HCT116 (cell line): ENCODE data around the gene IQCN. TPM values are rescaled to one million over a fixed set of nuclear protein-coding genes. Genes with fewer than 3 reads are reported as not detected.

Experiments used
- ATAC-seq: fragments of 200-7000 bp; cut with Tn5 transposase; 2 replicates; pipeline ENCODE4 v1.9.1; 2020; ENCODE audit warnings: mild to moderate bottlenecking, moderate library complexity
- BruUV-seq: library from RNA; stranded (reverse); fragments of 400-500 nt; replicated peaks from 2 replicates; lab custom pipeline; 2021; lab: Mats Ljungman, UMichigan
- CTCF ChIA-PET: fragments of 300-600 bp; sonication (Branson Sonifier 250); formaldehyde crosslinking; loops from one replicate; lab custom pipeline; 2021; ENCODE audit warnings: antibody characterized with exemption; lab: Charles Lee
- POLR2A ChIA-PET: fragments of 300-600, 350-600 bp; sonication (Branson Sonifier 250); formaldehyde crosslinking; loops from one replicate; lab custom pipeline; 2021; ENCODE audit warnings: antibody characterized with exemption; lab: Charles Lee
- RAD21 ChIA-PET, 2 experiments: fragments of 300-600 bp; sonication (Branson Sonifier 250); formaldehyde crosslinking; loops; one replicate each; lab custom pipeline; 2023; ENCODE audit warnings: low total read pairs in 2 of 2; ENCODE audit not compliant: uncharacterized antibody in 2 of 2, unreplicated experiment in 2 of 2, low non-redundant PET in 1 of 2; lab: Charles Lee
- DNase-seq: peaks from one replicate; pipeline ENCODE4 v3.0.0-alpha.2; 2010; ENCODE audit warnings: low read depth, low spot score
- H2AFZ ChIP-seq: fragments of 200-600 bp; shearing (Covaris generic), sonication (generic); 2 replicates; pipeline ENCODE4 v1.6.1; 2017; ENCODE audit warnings: low read depth, mixed run types, mixed read lengths, antibody characterized with exemption, low read length; ENCODE audit not compliant: poor library complexity, severe bottlenecking
- H3K27ac ChIP-seq: 2 replicates; pipeline ENCODE4 v1.5.1; 2012; ENCODE audit warnings: low read depth, low read length
- H3K27me3 ChIP-seq: fragments of 200-600 bp; sonication (generic); 2 replicates; pipeline ENCODE4 v1.6.1; 2016; ENCODE audit warnings: mixed run types, low read length, mixed read lengths; ENCODE audit not compliant: insufficient read depth
- H3K36me3 ChIP-seq, 2 experiments: fragments of 200-500 bp in 1 of 2; fragments of 200-600 bp in 1 of 2; sonication (Bioruptor generic) in 1 of 2; sonication (generic) in 1 of 2; 2 replicates each; pipeline versions ENCODE4 v1.5.1 to v1.6.1; 2014 to 2016; ENCODE audit warnings: low read length in 2 of 2, inconsistent platforms in 1 of 2, mixed read lengths in 1 of 2, mixed run types in 1 of 2; ENCODE audit not compliant: insufficient read depth in 2 of 2, control insufficient read depth in 1 of 2
- H3K4me1 ChIP-seq, 2 experiments: fragments of 200-600 bp in 1 of 2; sonication (generic) in 1 of 2; 2 replicates each; pipeline versions ENCODE4 v1.5.1 to v1.6.1; 2012 to 2017; ENCODE audit warnings: low read length in 2 of 2, inconsistent platforms in 1 of 2, mild to moderate bottlenecking in 1 of 2, mixed read lengths in 1 of 2, mixed run types in 1 of 2, moderate library complexity in 1 of 2; ENCODE audit not compliant: insufficient read depth in 2 of 2, control insufficient read depth in 1 of 2
- H3K4me2 ChIP-seq: fragments of 200-600 bp; sonication (generic); 2 replicates; pipeline ENCODE4 v1.6.1; 2017; ENCODE audit warnings: mixed run types, low read length, mixed read lengths
- H3K4me3 ChIP-seq, 2 experiments: fragments of 200-600 bp in 1 of 2; sonication (generic) in 1 of 2; replicated peaks in 1 of 2; 2 replicates each; pipeline ENCODE4 v1.5.1; 2011 to 2016; ENCODE audit warnings: low read length in 2 of 2, control low read depth in 1 of 2, low read depth in 1 of 2, mild to moderate bottlenecking in 1 of 2, mixed read lengths in 1 of 2, mixed run types in 1 of 2
- H3K79me2 ChIP-seq: fragments of 200-600 bp; sonication (generic); 2 replicates; pipeline ENCODE4 v1.6.1; 2017; ENCODE audit warnings: mild to moderate bottlenecking, mixed run types, low read length, moderate library complexity, mixed read lengths; ENCODE audit not compliant: insufficient read depth
- H3K9ac ChIP-seq: fragments of 200-600 bp; sonication (generic); 2 replicates; pipeline ENCODE4 v1.6.1; 2016; ENCODE audit warnings: low read length, mixed read lengths
- H3K9me2 ChIP-seq: fragments of 200-600 bp; sonication (generic), shearing (Covaris generic); 2 replicates; pipeline ENCODE4 v1.6.1; 2017; ENCODE audit warnings: mixed run types, mild to moderate bottlenecking, moderate library complexity; ENCODE audit not compliant: insufficient read depth
- H3K9me3 ChIP-seq, 2 experiments: fragments of 200-500 bp in 1 of 2; fragments of 200-600 bp in 1 of 2; sonication (Bioruptor generic) in 1 of 2; sonication (generic) in 1 of 2; 2 replicates each; pipeline ENCODE4 v1.6.1; 2014 to 2017; ENCODE audit warnings: low read length in 2 of 2, mixed read lengths in 2 of 2, inconsistent platforms in 1 of 2, low read depth in 1 of 2, mild to moderate bottlenecking in 1 of 2, mixed run types in 1 of 2, moderate library complexity in 1 of 2; ENCODE audit not compliant: control insufficient read depth in 1 of 2, insufficient read depth in 1 of 2
- H4K20me1 ChIP-seq: fragments of 200-600 bp; sonication (generic), shearing (Covaris generic); 2 replicates; pipeline ENCODE4 v1.6.1; 2017; ENCODE audit warnings: mixed run types, mild to moderate bottlenecking, moderate library complexity; ENCODE audit not compliant: insufficient read depth
- ATF3 ChIP-seq: IDR thresholded peaks from 2 replicates; pipeline ENCODE4 v1.6.1; 2012
- CEBPB ChIP-seq: IDR thresholded peaks from 2 replicates; pipeline ENCODE4 v1.6.1; 2012; ENCODE audit warnings: low read depth
- CTCF ChIP-seq, 3 experiments: fragments of 200-600 bp in 1 of 3; sonication (generic) in 1 of 3; IDR thresholded peaks in 2 of 3; conservative IDR thresholded peaks in 1 of 3; 2 replicates each; pipeline ENCODE4 v1.5.1; 2012 to 2017; ENCODE audit warnings: low read depth in 2 of 3, low read length in 2 of 3, antibody characterized with exemption in 1 of 3, borderline replicate concordance in 1 of 3, control low read depth in 1 of 3, mild to moderate bottlenecking in 1 of 3, mixed read lengths in 1 of 3, mixed run types in 1 of 3, moderate library complexity in 1 of 3; ENCODE audit not compliant: insufficient read depth in 1 of 3
- EGR1 ChIP-seq: IDR thresholded peaks from 2 replicates; pipeline ENCODE4 v1.6.1; 2012; ENCODE audit warnings: low read depth
- EZH2 ChIP-seq: fragments of 200-600 bp; sonication (generic); IDR thresholded peaks from 2 replicates; pipeline ENCODE4 v1.6.1; 2017; ENCODE audit warnings: antibody characterized with exemption, mixed run types
- FOSL1 ChIP-seq: IDR thresholded peaks from 2 replicates; pipeline ENCODE4 v1.6.1; 2012; ENCODE audit warnings: low read depth
- JUND ChIP-seq: IDR thresholded peaks from 2 replicates; pipeline ENCODE4 v1.6.1; 2012
- POLR2A ChIP-seq: IDR thresholded peaks from 2 replicates; pipeline ENCODE4 v1.7.0; 2011; ENCODE audit warnings: borderline replicate concordance; ENCODE audit not compliant: insufficient read depth, insufficient read length; ENCODE audit errors: extremely low read depth
- POLR2AphosphoS5 ChIP-seq: IDR thresholded peaks from 2 replicates; pipeline ENCODE4 v1.6.1; 2011; ENCODE audit warnings: mild to moderate bottlenecking, low read depth, low read length, moderate library complexity
- RAD21 ChIP-seq: IDR thresholded peaks from 2 replicates; pipeline ENCODE4 v1.6.1; 2012; ENCODE audit warnings: low read depth, mild to moderate bottlenecking
- REST ChIP-seq: IDR thresholded peaks from 2 replicates; pipeline ENCODE4 v1.6.1; 2012; ENCODE audit warnings: low read depth
- SIN3A ChIP-seq: IDR thresholded peaks from 2 replicates; pipeline ENCODE4 v1.6.1; 2012; ENCODE audit warnings: low read depth
- SP1 ChIP-seq: IDR thresholded peaks from 2 replicates; pipeline ENCODE4 v1.6.1; 2012; ENCODE audit warnings: low read depth
- SRF ChIP-seq: IDR thresholded peaks from 2 replicates; pipeline ENCODE4 v1.6.1; 2012; ENCODE audit warnings: low read depth
- TCF7L2 ChIP-seq: IDR thresholded peaks from 2 replicates; pipeline ENCODE4 v1.7.0; 2011; ENCODE audit warnings: borderline replicate concordance, inconsistent platforms; ENCODE audit not compliant: insufficient read depth, insufficient read length; ENCODE audit errors: extremely low read depth
- YY1 ChIP-seq: IDR thresholded peaks from 2 replicates; pipeline ENCODE4 v1.6.1; 2011; ENCODE audit warnings: low read length, low read depth, moderate library complexity, mild to moderate bottlenecking; ENCODE audit not compliant: insufficient replicate concordance; ENCODE audit errors: extremely low read depth
- ZFX ChIP-seq: fragments of 450-650 bp; IDR thresholded peaks from 2 replicates; pipeline ENCODE4 v1.6.1; 2017
- ZNF274 ChIP-seq: fragments of 200-500 bp; sonication (Bioruptor generic); IDR thresholded peaks from 2 replicates; pipeline ENCODE4 v1.6.1; 2014; ENCODE audit warnings: mild to moderate bottlenecking, low read depth, low read length, inconsistent platforms
- intact Hi-C: fragments of 100-400 bp; cut with micrococcal nuclease; formaldehyde crosslinking; loops from 2 replicates; pipeline ENCODE4 v1.10.0; 2022
- total RNA-seq: library from RNA; stranded (reverse); gene quantifications from one replicate; pipeline ENCODE4 v1.2.1, GENCODE V29; 2021; ENCODE audit not compliant: unreplicated experiment

IQCN gene
- total RNA-seq, 1 experiment from 2014 or later = 4.8 TPM

- no peaks in the 10 kb centered on the region for H4K20me1 ChIP-seq
- no peaks in the 10 kb centered on the region for H3K9me2 ChIP-seq
- 0 out of 2 replicates have a peak, but pooled peaks cover 3% of the 10 kb centered on the region for H3K79me2 ChIP-seq
- H3K4me3 ChIP-seq = no peak overlapping the region
- ChIA-PET RAD21 (no interaction called here), CTCF (no interaction called here), POLR2A (no interaction called here)
- DNase-seq (no peak), ATAC-seq (no peak)
- H3K27me3 ChIP-seq = no peaks in the 10 kb centered on the region
- H3K9ac ChIP-seq = no peak overlapping the region
- no peak overlapping the region for H3K27ac ChIP-seq
- intact Hi-C loops = no loop called here
- H3K9me3 ChIP-seq = no peaks in the 10 kb centered on the region
- no peaks in the 10 kb centered on the region for H3K36me3 ChIP-seq
- no peak overlapping the region for H2AFZ ChIP-seq
- no peak for TF ChIP-seq CTCF (IDR thresholded peaks at IDR 0.05 in 2 of 3, conservative IDR thresholded peaks at IDR 0.05 in 1 of 3; ENCODE audit: borderline replicate concordance in 1 of 3, insufficient read depth in 1 of 3, low read depth in 2 of 3, low read length in 2 of 3)
- no peak for TF ChIP-seq ATF3
- no peak for TF ChIP-seq YY1
- TF ChIP-seq TCF7L2 = no peak
- no peak for TF ChIP-seq SIN3A
- no peak for TF ChIP-seq FOSL1
- no peak for TF ChIP-seq ZFX
- no peak for TF ChIP-seq EZH2
- TF ChIP-seq EGR1 = no peak
- TF ChIP-seq POLR2A = no peak
- TF ChIP-seq SP1 = no peak
- TF ChIP-seq SRF = no peak
- TF ChIP-seq REST = no peak
- TF ChIP-seq ZNF274 = no peak
- no peak for TF ChIP-seq JUND
- TF ChIP-seq RAD21 = no peak
- TF ChIP-seq CEBPB = no peak
- no peak for TF ChIP-seq POLR2AphosphoS5
- no peak overlapping the region for H3K4me2 ChIP-seq
- BruUV-seq = no TSS peak
- H3K4me1 ChIP-seq = peaks cover 37 to 44% of the 10 kb centered on the region in 2 experiments
Measured at GRCh38 chr19:18271433-18271841, 2.8 kb downstream of the IQCN start.
